ENCODE results near the gene UQCR10. TPM values are rescaled to one million over a fixed set of nuclear protein-coding genes. Genes with fewer than 3 reads are reported as not detected.

The UQCR10 gene
- total RNA-seq, 4 donors from 2014 or later = 33.6 to 85.7 (median 66.8) TPM

- no peak for DNase-seq (ENCODE audit: low spot score in 2 of 2)
- H3K4me1 ChIP-seq = peaks cover 9% of the 10 kb centered on the region
- no peak overlapping the region for H3K27ac ChIP-seq
- H3K9me3 ChIP-seq = no peaks in the 10 kb centered on the region
- peaks cover 48% of the 10 kb centered on the region for H3K36me3 ChIP-seq
- TF ChIP-seq, protein P1, sequence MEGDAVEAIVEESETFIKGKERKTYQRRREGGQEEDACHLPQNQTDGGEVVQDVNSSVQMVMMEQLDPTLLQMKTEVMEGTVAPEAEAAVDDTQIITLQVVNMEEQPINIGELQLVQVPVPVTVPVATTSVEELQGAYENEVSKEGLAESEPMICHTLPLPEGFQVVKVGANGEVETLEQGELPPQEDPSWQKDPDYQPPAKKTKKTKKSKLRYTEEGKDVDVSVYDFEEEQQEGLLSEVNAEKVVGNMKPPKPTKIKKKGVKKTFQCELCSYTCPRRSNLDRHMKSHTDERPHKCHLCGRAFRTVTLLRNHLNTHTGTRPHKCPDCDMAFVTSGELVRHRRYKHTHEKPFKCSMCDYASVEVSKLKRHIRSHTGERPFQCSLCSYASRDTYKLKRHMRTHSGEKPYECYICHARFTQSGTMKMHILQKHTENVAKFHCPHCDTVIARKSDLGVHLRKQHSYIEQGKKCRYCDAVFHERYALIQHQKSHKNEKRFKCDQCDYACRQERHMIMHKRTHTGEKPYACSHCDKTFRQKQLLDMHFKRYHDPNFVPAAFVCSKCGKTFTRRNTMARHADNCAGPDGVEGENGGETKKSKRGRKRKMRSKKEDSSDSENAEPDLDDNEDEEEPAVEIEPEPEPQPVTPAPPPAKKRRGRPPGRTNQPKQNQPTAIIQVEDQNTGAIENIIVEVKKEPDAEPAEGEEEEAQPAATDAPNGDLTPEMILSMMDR (IDR thresholded peaks at IDR 0.05) = no peak
- TF ChIP-seq EP300 (IDR thresholded peaks at IDR 0.05) = no peak
- TF ChIP-seq POLR2A (IDR thresholded peaks at IDR 0.05) = no peak
- TF ChIP-seq POLR2AphosphoS5 (IDR thresholded peaks at IDR 0.05) = no peak
- WGBS = 89% methylated on average over 22 of the region's 22 CpGs
- no peaks in the 10 kb centered on the region for H3K27me3 ChIP-seq
- no peak overlapping the region for H3K4me3 ChIP-seq
Measured at GRCh38 chr22:29737251-29738117, 29.7 kb upstream of the UQCR10 start.

- DNase-seq (ENCODE audit: low spot score in 2 of 2) = no peak
- WGBS = 85% methylated on average over 10 of the region's 15 CpGs
- Histone ChIP-seq H3K4me3 (no peak overlapping the region), H3K36me3 (peaks cover 50% of the 10 kb centered on the region), H3K27me3 (no peaks in the 10 kb centered on the region), H3K27ac (no peak overlapping the region), H3K9me3 (no peaks in the 10 kb centered on the region), H3K4me1 (peaks cover 8% of the 10 kb centered on the region)
- TF ChIP-seq, protein P1 (IDR thresholded peaks at IDR 0.05) = no peak
- TF ChIP-seq POLR2AphosphoS5 (IDR thresholded peaks at IDR 0.05) = no peak
- no peak for TF ChIP-seq EP300 (IDR thresholded peaks at IDR 0.05)
- TF ChIP-seq POLR2A (IDR thresholded peaks at IDR 0.05) = no peak
Measured at GRCh38 chr22:29738118-29738815, 28.9 kb upstream of the UQCR10 start.

- H3K36me3 ChIP-seq = peaks cover 50% of the 10 kb centered on the region
- WGBS = 94% methylated on average over 13 of the region's 17 CpGs
Measured at GRCh38 chr22:29739346-29739875, 27.8 kb upstream of the UQCR10 start.

GRCh38 chr22:29740216-29740615 lies 27.0 kb upstream of the UQCR10 start:
- Histone ChIP-seq H3K27ac (no peak overlapping the region), H3K36me3 (peaks cover 49% of the 10 kb centered on the region), H3K27me3 (no peaks in the 10 kb centered on the region), H3K4me3 (no peak overlapping the region), H3K4me1 (peaks cover 22% of the 10 kb centered on the region), H3K9me3 (no peaks in the 10 kb centered on the region)
- TF ChIP-seq EP300 (IDR thresholded peaks at IDR 0.05) = no peak
- TF ChIP-seq, protein P1 (IDR thresholded peaks at IDR 0.05) = no peak
- no peak for TF ChIP-seq POLR2A (IDR thresholded peaks at IDR 0.05)
- no peak for TF ChIP-seq POLR2AphosphoS5 (IDR thresholded peaks at IDR 0.05)
- DNase-seq (ENCODE audit: low spot score in 2 of 2) = no peak
- no CpG with 5 or more reads among the region's 5 CpGs for WGBS

More at GRCh38 chr22:29739346-29739875, 27.8 kb upstream of the UQCR10 start:
- Histone ChIP-seq H3K4me3 (no peak overlapping the region), H3K4me1 (peaks cover 14% of the 10 kb centered on the region), H3K9me3 (no peaks in the 10 kb centered on the region), H3K27ac (no peak overlapping the region), H3K27me3 (no peaks in the 10 kb centered on the region)
- TF ChIP-seq POLR2AphosphoS5 (IDR thresholded peaks at IDR 0.05) (no peak), POLR2A (IDR thresholded peaks at IDR 0.05) (no peak), EP300 (IDR thresholded peaks at IDR 0.05) (no peak)
- TF ChIP-seq, protein P1 (IDR thresholded peaks at IDR 0.05) = no peak
- DNase-seq (ENCODE audit: low spot score in 2 of 2) = no peak

DNA sequence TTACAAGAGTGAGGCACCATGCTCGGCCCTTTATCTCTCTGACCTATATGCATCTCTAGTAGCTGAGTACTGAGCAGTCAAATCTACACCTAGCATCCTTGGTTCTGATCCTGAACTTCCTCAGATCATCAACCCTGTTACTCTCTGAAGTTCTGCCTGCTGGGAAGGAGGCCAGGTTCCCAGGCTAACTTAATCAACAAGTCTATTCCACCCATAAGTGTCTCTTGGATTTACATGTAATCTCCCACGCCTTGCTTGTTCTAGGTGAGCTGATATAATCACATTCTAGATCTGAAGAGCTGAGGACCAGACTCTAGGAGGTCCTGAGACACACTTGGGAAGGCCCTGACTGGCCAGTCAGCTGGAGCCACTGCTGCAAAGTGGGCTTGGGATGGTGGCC lies 25.2 kb upstream of the UQCR10 start:
- Histone ChIP-seq H3K4me3 (no peak overlapping the region), H3K9me3 (no peaks in the 10 kb centered on the region), H3K36me3 (peaks cover 56% of the 10 kb centered on the region), H3K27me3 (no peaks in the 10 kb centered on the region), H3K27ac (no peak overlapping the region), H3K4me1 (peaks cover 24% of the 10 kb centered on the region)
- 65% methylated on average over 2 of the region's 2 CpGs for WGBS
- DNase-seq (ENCODE audit: low spot score in 2 of 2) = no peak
- TF ChIP-seq, protein P1 (IDR thresholded peaks at IDR 0.05) = no peak
- TF ChIP-seq POLR2AphosphoS5 (IDR thresholded peaks at IDR 0.05) (no peak), POLR2A (IDR thresholded peaks at IDR 0.05) (no peak), EP300 (IDR thresholded peaks at IDR 0.05) (no peak)

Data from suprapubic skin (tissue), 4 donors.